Activated CD8-positive, alpha-beta T cell treated with anti-CD3 and anti-CD28 coated beads, Interleukin-2, amount 10 ng/mL, durations not matched to agents 7 days and 5 days (primary cell): ENCODE data around the gene RNF149. TPM values are rescaled to one million over a fixed set of nuclear protein-coding genes. Genes with fewer than 3 reads are reported as not detected.

Source experiments
- ATAC-seq: fragments of 150-1000 bp; cut with Tn5 transposase; one replicate; pipeline ENCODE4 v1.10.0; 2021; ENCODE audit warnings: moderate library complexity
- CTCF ChIA-PET: fragments of 350-600 bp; sonication (Branson Sonifier 250); formaldehyde crosslinking; loops from one replicate; lab custom pipeline; 2021; ENCODE audit warnings: antibody characterized with exemption; lab: Charles Lee
- POLR2A ChIA-PET: fragments of 350-600 bp; sonication (Branson Sonifier 250); formaldehyde crosslinking; loops from one replicate; lab custom pipeline; 2021; ENCODE audit warnings: antibody characterized with exemption; lab: Charles Lee
- DNase-seq: peaks from one replicate; pipeline ENCODE4 v3.0.0-alpha.2; 2020
- H3K27ac Mint-ChIP-seq: one replicate; pipeline ENCODE4 v1.8.0; 2021; ENCODE audit warnings: mild to moderate bottlenecking, mixed read lengths
- H3K27me3 Mint-ChIP-seq: one replicate; pipeline ENCODE4 v1.8.0; 2021; ENCODE audit warnings: low read depth, mixed read lengths
- H3K36me3 Mint-ChIP-seq: one replicate; pipeline ENCODE4 v1.8.0; 2021; ENCODE audit warnings: low read depth, mixed read lengths
- H3K4me1 Mint-ChIP-seq: one replicate; pipeline ENCODE4 v1.8.0; 2021; ENCODE audit warnings: low read depth, mixed read lengths
- H3K4me3 Mint-ChIP-seq: one replicate; pipeline ENCODE4 v1.8.0; 2021; ENCODE audit warnings: mild to moderate bottlenecking, mixed read lengths
- H3K9me3 Mint-ChIP-seq: one replicate; pipeline ENCODE4 v1.8.0; 2022; ENCODE audit warnings: mixed read lengths; ENCODE audit not compliant: insufficient read depth
- total RNA-seq, 2 experiments: library from RNA; stranded (reverse); gene quantifications; one replicate each; pipeline ENCODE4 v1.2.3, GENCODE V29; 2021

The RNF149 gene
- total RNA-seq, 2 experiments from 2014 or later: 64.2 to 71.5 TPM

DNA sequence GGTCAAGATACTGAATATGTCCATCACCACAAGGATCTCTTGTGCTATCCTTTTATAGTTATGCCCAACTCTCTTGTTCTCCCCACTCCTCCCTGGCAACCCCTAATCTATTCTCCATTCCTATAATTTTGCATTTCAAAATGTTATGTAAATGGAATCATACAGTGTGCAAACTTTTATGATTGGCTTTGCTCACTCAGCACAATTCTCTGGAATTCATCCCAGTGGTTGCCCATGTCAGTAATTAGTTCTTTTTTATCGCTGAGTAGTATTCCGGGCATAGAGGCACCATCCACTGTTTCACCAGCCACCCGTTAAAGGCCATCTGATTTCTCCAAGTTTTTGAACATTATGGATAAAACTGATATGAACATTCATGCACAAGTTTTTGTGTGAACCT, 38.4 kb upstream of the RNF149 start:
- Mint-ChIP-seq H3K4me3 (no peak overlapping the region), H3K27ac (no peak overlapping the region), H3K36me3 (no peaks in the 10 kb centered on the region), H3K27me3 (peaks cover 4% of the 10 kb centered on the region), H3K4me1 (peaks cover 13% of the 10 kb centered on the region), H3K9me3 (no peaks in the 10 kb centered on the region)
- ATAC-seq (no peak), DNase-seq (no peak)
- ChIA-PET CTCF (interaction anchor here (1.1 to 1.4 kb wide), 3 partner anchors 11 to 36 kb away, joined by 3 to 8 read pairs (median 4); no protein-coding TSS in a partner anchor), POLR2A (no interaction called here)

DNA sequence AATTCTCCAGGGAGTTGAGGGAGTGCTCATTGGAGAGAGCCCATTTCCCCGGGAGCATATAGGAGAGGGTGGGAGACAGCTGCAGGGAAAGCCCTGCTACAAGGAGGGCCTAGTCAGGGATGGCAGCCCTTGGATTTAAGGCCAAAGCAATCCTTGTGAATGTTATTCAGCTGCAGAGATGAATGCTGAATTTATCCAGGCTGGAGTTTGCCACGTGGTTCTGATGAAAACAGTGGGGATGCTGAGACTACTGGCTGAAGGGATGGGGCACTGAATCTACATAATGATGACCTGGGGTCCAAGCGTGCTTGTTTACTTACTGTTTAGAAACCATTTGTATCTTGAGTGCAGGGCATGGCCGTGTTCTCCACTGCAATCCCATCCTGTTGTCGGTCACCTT, 35.6 kb upstream of the RNF149 start:
- CTCF ChIA-PET: no interaction called here
- H3K4me1 Mint-ChIP-seq: peaks cover 40% of the 10 kb centered on the region
- POLR2A ChIA-PET: no interaction called here
- DNase-seq: no peak
- H3K4me3 Mint-ChIP-seq: no peak overlapping the region
- no peaks in the 10 kb centered on the region for H3K9me3 Mint-ChIP-seq
- ATAC-seq: no peak
- H3K27me3 Mint-ChIP-seq: peaks cover 4% of the 10 kb centered on the region
- no peaks in the 10 kb centered on the region for H3K36me3 Mint-ChIP-seq
- H3K27ac Mint-ChIP-seq: no peak overlapping the region

DNA sequence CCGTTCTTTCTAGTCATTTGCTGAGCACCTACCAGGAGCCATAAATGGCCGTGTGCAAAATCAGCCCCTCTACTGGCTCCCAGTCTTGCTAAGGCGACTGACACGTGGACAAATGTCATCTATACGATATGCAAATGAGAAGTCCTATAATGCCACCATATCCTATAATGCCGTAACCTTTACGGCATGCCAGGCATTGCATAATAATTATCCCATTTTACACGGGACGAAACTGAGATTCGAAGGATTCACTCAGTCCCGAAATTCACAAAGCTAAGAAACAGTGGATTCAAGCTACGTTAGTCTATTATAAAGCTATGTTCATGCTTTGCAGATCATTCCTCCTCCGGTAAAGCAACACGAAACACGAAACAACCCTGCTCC, 34.1 kb upstream of the RNF149 start:
- CTCF ChIA-PET: interaction anchor here (1.0 to 4.0 kb wide), 43 partner anchors 8 to 531 kb away, joined by 3 to 53 read pairs (median 5); partner anchors contain the start of genes CREG2 and RNF149
- no peak overlapping the region for H3K4me3 Mint-ChIP-seq
- POLR2A ChIA-PET: interaction anchor here (2.1 kb wide), 1 partner anchor 34 kb away, joined by 5 read pairs; the partner anchor contains the start of gene RNF149
- no peak overlapping the region for H3K27ac Mint-ChIP-seq
- ATAC-seq (no peak), DNase-seq (no peak)
- H3K27me3 Mint-ChIP-seq: peaks cover 4% of the 10 kb centered on the region
- H3K4me1 Mint-ChIP-seq: peaks cover 48% of the 10 kb centered on the region
- no peaks in the 10 kb centered on the region for H3K9me3 Mint-ChIP-seq
- no peaks in the 10 kb centered on the region for H3K36me3 Mint-ChIP-seq

DNA sequence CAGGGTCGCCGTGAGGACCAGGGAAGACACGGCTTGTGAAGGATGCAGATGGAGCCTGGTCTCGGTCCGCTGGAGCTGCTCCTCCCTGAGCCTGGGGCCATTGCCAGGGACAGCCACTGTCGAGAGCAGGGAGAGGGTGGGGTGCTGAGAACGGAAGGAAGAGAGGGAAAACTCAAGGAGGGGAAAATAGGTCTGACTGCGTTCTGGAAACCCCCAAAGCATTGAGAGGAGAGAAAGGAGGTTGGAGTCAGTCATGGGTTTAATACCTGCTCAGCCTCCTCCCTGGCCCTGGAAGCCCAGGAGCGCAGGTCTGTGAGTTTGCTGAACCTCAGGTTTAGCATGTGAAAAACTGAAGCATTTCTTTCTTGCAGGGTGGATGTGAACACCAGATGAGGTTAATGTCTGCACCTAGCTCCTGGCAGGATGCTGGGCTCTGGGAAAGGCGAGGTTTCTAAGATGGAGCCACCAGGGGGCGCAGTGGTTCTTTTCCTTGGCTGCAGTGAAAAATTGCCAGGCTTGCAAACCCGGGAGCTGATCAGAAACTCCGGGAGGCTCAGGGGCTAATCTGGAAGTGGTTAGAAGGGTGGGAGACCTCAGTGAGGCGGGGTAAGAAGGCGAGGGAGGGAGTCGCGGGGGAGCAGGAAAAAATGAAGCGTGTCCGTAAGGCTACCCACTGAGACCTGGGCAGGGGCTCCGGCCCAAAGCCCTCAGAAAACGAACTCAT, 33.6 kb upstream of the RNF149 start:
- Mint-ChIP-seq H3K4me1 (peaks cover 48% of the 10 kb centered on the region), H3K4me3 (no peak overlapping the region), H3K27me3 (peaks cover 4% of the 10 kb centered on the region), H3K36me3 (no peaks in the 10 kb centered on the region), H3K9me3 (no peaks in the 10 kb centered on the region), H3K27ac (peak overlapping the region; percentile 74)
- ChIA-PET POLR2A (interaction anchor here (2.1 kb wide), 1 partner anchor 34 kb away, joined by 5 read pairs; the partner anchor contains the start of gene RNF149), CTCF (interaction anchor here (0.6 to 4.0 kb wide), 52 partner anchors 9 to 899 kb away, joined by 3 to 53 read pairs (median 4); partner anchors contain the start of genes CREG2 and RNF149)
- ATAC-seq: peak; percentile 62
- DNase-seq: peak; percentile 75

DNA sequence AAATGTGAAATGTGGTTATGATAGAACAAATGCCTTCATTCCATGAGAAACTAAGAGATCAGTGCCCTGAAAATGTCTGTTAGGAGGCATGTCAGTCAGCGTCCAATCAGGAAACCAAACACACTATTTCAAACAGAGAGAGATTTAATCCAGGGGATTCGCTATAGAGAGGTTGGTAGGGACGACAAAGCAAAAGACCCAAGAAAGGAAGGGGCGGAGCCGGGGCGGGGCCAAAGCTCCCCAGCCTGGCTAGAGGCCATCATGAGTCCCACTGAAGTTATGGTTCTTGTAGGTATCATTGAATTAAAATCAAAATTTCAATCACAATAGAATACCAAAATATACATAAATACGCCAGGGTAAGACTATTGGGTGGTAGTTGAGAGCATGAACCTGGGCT, 32.9 kb upstream of the RNF149 start:
- DNase-seq: peak; percentile 65

DNA sequence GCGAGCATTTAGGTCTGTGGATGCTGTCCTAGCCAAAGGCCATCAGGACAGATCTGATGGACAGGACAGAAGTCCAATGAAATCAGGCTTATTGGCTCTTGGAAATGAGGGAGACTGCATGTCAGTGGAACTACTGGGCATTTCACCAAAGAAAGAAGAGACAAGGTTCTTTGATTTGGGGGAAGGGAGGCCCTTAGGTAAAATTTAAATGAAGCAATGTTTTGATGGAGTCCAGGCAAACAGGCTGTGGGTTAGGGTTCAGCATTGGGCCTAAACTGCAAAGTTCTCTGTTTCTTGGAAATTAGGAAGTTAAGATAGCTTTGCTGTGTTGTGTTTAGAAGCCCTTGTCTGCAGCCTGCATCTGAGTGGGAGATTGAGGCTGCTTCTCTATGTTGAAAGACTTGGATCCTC, 31.6 kb upstream of the RNF149 start:
- Mint-ChIP-seq H3K36me3 (no peaks in the 10 kb centered on the region), H3K9me3 (no peaks in the 10 kb centered on the region), H3K27me3 (peaks cover 4% of the 10 kb centered on the region), H3K4me3 (peak overlapping the region; percentile 24), H3K27ac (peak overlapping the region; percentile 70), H3K4me1 (peaks cover 48% of the 10 kb centered on the region)
- no peak for ATAC-seq
- ChIA-PET CTCF (interaction anchor here (0.8 to 4.0 kb wide), 6 partner anchors 11 to 135 kb away, joined by 3 to 53 read pairs (median 31); partner anchors contain the start of genes CREG2 and RNF149), POLR2A (interaction anchor here (0.8 kb wide), 1 partner anchor 11 kb away, joined by 3 read pairs; no protein-coding TSS in a partner anchor)
- DNase-seq: no peak

More for the DNA sequence above, 32.9 kb upstream of the RNF149 start:
- no peak overlapping the region for H3K4me3 Mint-ChIP-seq
- ChIA-PET POLR2A (interaction anchor here (2.1 kb wide), 1 partner anchor 33 kb away, joined by 5 read pairs; the partner anchor contains the start of gene RNF149), CTCF (interaction anchor here (0.6 to 4.0 kb wide), 47 partner anchors 8 to 900 kb away, joined by 3 to 53 read pairs (median 5); partner anchors contain the start of genes CREG2 and RNF149)
- no peaks in the 10 kb centered on the region for H3K36me3 Mint-ChIP-seq
- peak; percentile 67 for ATAC-seq
- H3K27ac Mint-ChIP-seq: no peak overlapping the region
- H3K27me3 Mint-ChIP-seq: peaks cover 4% of the 10 kb centered on the region
- peaks cover 48% of the 10 kb centered on the region for H3K4me1 Mint-ChIP-seq
- H3K9me3 Mint-ChIP-seq: no peaks in the 10 kb centered on the region

DNA sequence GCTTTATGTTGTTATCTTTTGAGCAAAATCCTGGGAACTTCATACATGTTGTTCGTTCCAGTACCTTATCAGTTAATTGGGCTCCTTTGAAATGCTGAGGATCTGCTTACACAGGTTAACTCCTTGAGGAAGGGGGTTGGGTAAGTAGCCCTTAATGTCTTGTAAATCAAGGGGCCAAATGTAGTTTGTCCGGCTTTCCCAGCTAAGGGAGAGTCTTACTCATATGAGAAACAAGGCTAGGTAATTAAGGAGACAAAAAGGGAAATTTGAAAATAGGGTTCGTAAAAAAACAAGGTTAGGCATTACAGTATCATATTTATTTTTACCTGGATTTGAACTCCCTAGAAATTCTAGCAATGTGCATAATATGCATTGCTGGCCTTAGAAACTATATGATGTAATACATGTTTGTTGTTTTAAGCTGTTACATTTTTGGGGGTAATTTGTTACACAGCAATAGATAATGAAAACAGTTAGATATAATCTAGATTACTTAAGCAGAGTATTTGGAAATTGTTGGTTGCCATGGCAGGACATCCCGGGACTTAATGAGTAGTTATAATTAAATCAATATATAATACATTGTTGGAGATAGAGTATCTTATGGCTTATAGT, 30.9 kb upstream of the RNF149 start:
- H3K4me3 Mint-ChIP-seq: no peak overlapping the region
- H3K27ac Mint-ChIP-seq: no peak overlapping the region
- peaks cover 2% of the 10 kb centered on the region for H3K27me3 Mint-ChIP-seq
- no peak for DNase-seq
- ChIA-PET POLR2A (no interaction called here), CTCF (interaction anchor here (1.2 to 4.0 kb wide), 4 partner anchors 10 to 47 kb away, joined by 3 to 53 read pairs (median 48); partner anchors contain the start of gene CREG2)
- peaks cover 47% of the 10 kb centered on the region for H3K4me1 Mint-ChIP-seq
- H3K9me3 Mint-ChIP-seq: no peaks in the 10 kb centered on the region
- ATAC-seq: no peak
- no peaks in the 10 kb centered on the region for H3K36me3 Mint-ChIP-seq

DNA sequence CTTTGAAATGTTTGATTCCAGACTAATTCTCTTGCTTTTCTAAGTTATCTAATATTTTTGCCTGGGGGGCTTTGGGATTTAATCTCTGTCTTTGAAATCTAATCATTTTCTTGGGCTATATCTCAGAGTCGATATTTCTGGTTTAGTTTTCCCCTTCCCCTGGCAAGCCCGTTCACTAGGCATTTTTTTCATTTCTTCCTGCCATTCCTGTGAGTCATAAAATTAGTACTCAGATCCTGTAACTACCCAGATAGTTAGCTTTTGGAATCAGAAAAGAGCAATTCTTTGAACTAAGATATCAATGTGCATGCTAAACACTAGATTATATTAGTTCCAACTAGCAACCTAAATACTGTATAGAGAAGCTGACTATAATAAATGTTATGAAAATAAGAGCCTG, 29.4 kb upstream of the RNF149 start:
- CTCF ChIA-PET: no interaction called here
- Mint-ChIP-seq H3K27me3 (no peaks in the 10 kb centered on the region), H3K4me3 (no peak overlapping the region), H3K27ac (no peak overlapping the region), H3K4me1 (peaks cover 50% of the 10 kb centered on the region), H3K36me3 (no peaks in the 10 kb centered on the region), H3K9me3 (no peaks in the 10 kb centered on the region)
- ATAC-seq (no peak), DNase-seq (no peak)
- POLR2A ChIA-PET: interaction anchor here (0.8 kb wide), 1 partner anchor 9 kb away, joined by 4 read pairs; no protein-coding TSS in a partner anchor

DNA sequence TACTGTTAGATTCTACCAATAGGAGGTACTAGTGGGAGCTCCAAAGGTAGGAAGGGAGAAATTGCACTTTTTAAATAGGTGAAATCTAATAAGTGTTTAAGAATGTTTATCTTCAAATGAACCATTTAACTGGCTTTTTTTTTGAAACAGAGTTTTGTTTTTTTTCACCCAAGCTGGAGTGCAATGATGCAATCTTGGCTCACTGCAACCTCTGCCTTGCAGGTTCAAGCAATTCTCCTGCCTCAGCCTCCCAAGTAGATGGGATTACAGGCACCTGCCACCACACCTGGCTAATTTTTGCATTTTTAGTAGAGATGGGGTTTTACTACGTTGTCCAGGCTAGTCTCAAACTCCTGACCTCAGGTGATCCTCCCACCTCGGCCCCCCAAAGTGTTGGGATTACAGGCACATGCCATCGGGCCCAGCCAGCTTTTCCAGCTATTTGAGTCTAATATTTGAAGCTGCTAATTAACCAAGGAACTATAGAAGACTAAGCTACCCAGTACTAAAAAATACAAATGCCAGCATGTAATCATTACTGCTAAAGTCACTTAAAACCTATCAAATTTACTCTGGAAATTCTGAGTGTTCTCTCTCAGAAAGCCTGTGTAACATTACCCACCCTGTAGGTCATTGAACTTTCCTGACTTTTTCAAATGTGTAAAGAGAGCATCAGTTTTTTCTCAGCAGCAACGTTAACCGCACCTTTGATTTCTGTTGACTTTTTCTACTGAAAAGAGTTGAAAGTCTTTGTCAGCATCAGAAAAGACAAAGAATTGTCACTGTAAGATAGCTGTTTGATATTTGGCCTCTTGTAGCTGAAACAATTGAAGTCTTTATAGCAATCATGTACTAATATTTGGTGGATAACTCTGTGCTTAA, 24.6 kb upstream of the RNF149 start:
- Mint-ChIP-seq H3K9me3 (no peaks in the 10 kb centered on the region), H3K36me3 (no peaks in the 10 kb centered on the region), H3K27ac (peak overlapping the region; percentile 6), H3K27me3 (no peaks in the 10 kb centered on the region), H3K4me3 (no peak overlapping the region), H3K4me1 (peaks cover 14% of the 10 kb centered on the region)
- ATAC-seq: no peak
- no peak for DNase-seq
- ChIA-PET CTCF (interaction anchor here (0.7 to 2.1 kb wide), 5 partner anchors 9 to 115 kb away, joined by 3 to 20 read pairs (median 3); no protein-coding TSS in a partner anchor), POLR2A (no interaction called here)

DNA sequence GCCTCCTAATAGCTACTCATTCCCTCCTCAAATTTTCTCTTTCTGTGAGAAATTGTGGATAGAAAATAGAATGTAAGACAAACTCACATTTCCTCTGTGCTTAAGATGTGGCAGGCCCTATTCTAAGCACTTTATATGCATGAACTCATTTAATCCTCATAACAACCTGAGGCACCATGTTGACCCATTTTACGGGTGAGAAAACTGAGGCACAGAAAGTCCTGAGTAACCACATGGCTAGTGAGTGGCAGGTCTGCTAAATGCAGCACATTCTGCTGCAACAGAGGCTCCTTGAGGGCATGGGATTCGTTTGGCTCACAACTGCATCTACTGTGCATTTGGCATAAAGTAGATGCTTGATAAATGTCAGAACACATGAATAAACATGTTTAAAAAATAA, 22.7 kb upstream of the RNF149 start:
- ChIA-PET CTCF (interaction anchor here (4.1 kb wide), 1 partner anchor 10 kb away, joined by 50 read pairs; no protein-coding TSS in a partner anchor), POLR2A (interaction anchor here (0.8 to 1.3 kb wide), 3 partner anchors 20 to 78 kb away, joined by 3 read pairs; no protein-coding TSS in a partner anchor)
- DNase-seq (no peak), ATAC-seq (no peak)
- Mint-ChIP-seq H3K4me3 (no peak overlapping the region), H3K27me3 (no peaks in the 10 kb centered on the region), H3K4me1 (peaks cover 11% of the 10 kb centered on the region), H3K9me3 (no peaks in the 10 kb centered on the region), H3K27ac (peak overlapping the region; percentile 85), H3K36me3 (no peaks in the 10 kb centered on the region)
